Endometrial microvascular endothelial cells (primary cell): ENCODE results near the gene AFAP1L1. TPM values are rescaled to one million over a fixed set of nuclear protein-coding genes. Genes with fewer than 3 reads are reported as not detected.

Source experiments
- in situ Hi-C: cut with HindIII; loops from 2 replicates; pipeline ENCODE4 v1.10.0; 2017; ENCODE audit warnings: low sequenced_read_pairs, low pct_unique_long_range_greater_than_20kb; ENCODE audit errors: inconsistent ontology term
- total RNA-seq: library from RNA; depleted of rRNA; stranded (reverse); fragments of >200 nt; gene quantifications from one replicate; pipeline ENCODE4 v1.2.3, GENCODE V29; 2015; ENCODE audit errors: inconsistent ontology term

Gene AFAP1L1
- total RNA-seq, 1 donor from 2014 or later: 41.8 TPM

GRCh38 chr5:149362541-149362940 is 90.9 kb downstream of the AFAP1L1 start:
- in situ Hi-C loops: no loop called here

GRCh38 chr5:149363358-149363757 is 91.7 kb downstream of the AFAP1L1 start:
- in situ Hi-C loops: no loop called here

GRCh38 chr5:149363936-149364335 is 92.3 kb downstream of the AFAP1L1 start:
- in situ Hi-C loops: no loop called here

GRCh38 chr5:149364719-149365118 is 93.1 kb downstream of the AFAP1L1 start:
- in situ Hi-C loops: no loop called here

GRCh38 chr5:149365418-149365817 is 93.8 kb downstream of the AFAP1L1 start:
- in situ Hi-C loops: no loop called here

- in situ Hi-C loops: no loop called here
Observed at GRCh38 chr5:149366169-149366729, 94.6 kb downstream of the AFAP1L1 start.

- in situ Hi-C loops: no loop called here
Observed at GRCh38 chr5:149367249-149367971, 95.8 kb downstream of the AFAP1L1 start.

- in situ Hi-C loops: no loop called here
Observed at GRCh38 chr5:149367972-149368645, 96.5 kb downstream of the AFAP1L1 start.

- in situ Hi-C loops: no loop called here
Observed at GRCh38 chr5:149370878-149371277, 99.2 kb downstream of the AFAP1L1 start.

GRCh38 chr5:149371296-149371962 is 99.8 kb downstream of the AFAP1L1 start:
- in situ Hi-C loops: no loop called here

- in situ Hi-C loops: no loop called here
Observed at GRCh38 chr5:149372076-149372795, 100.6 kb downstream of the AFAP1L1 start.

GRCh38 chr5:149372932-149373331 is 101.3 kb downstream of the AFAP1L1 start:
- in situ Hi-C loops: no loop called here

- in situ Hi-C loops: no loop called here
Observed at GRCh38 chr5:149374303-149374702, 102.6 kb downstream of the AFAP1L1 start.

- in situ Hi-C loops: no loop called here
Observed at GRCh38 chr5:149374801-149375200, 103.1 kb downstream of the AFAP1L1 start.

GRCh38 chr5:149375434-149375833 is 103.8 kb downstream of the AFAP1L1 start:
- in situ Hi-C loops: no loop called here

- in situ Hi-C loops: no loop called here
Observed at GRCh38 chr5:149376104-149376503, 104.4 kb downstream of the AFAP1L1 start.

GRCh38 chr5:149376711-149377447 is 105.2 kb downstream of the AFAP1L1 start:
- in situ Hi-C loops: no loop called here

GRCh38 chr5:149378241-149378820 is 106.7 kb downstream of the AFAP1L1 start:
- in situ Hi-C loops: no loop called here
